ENCODE measurements around the gene PPP1R9A. TPM values are rescaled to one million over a fixed set of nuclear protein-coding genes. Genes with fewer than 3 reads are reported as not detected.

PPP1R9A gene
- total RNA-seq, 1 donor from 2014 or later = 0.79 TPM

DNA sequence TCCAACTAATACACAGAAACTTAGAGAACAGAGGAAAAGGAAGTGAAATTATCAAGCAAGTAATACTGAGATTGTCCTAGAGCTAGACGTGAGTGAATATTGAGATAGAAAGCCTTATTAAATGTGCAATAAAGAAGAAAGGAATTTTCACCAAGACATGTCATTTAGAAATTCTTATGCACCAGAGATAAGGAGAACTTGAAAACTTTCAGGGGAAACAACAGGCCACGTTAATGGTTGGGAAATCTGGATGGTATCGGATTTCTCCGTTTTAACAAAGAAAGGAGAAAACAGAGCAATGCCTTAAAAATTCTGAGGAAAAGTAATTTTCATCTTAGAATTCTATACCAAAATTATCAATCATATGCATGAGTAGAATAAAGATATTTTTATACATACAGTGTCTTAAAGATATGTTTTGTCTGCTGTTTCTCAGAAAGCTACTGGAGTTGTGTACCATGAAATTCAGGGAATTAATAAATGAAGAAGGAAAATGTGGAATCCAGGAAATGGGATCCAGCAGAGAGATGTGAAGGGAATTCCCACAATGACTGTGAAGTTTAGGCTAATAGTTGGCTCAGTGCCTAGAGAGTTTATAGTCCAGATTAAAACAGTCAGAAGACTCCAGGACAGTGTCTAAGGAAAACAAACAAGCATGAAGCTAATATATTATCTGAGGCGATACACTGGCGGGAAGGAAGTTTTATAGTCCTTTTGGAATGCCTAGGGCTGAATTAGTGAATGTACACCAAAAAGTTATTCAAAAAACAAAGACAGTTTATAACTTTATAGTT lies 159.5 kb downstream of the PPP1R9A start:
- Histone ChIP-seq H3K27me3 (ENCODE audit: control insufficient read depth, insufficient read depth, low read length) (no peaks in the 10 kb centered on the region), H3K36me3 (ENCODE audit: control insufficient read depth, insufficient read depth, low read length) (no peaks in the 10 kb centered on the region), H3K4me3 (ENCODE audit: low read depth, low read length) (no peak overlapping the region)
- DNase-seq (ENCODE audit: low read depth) (peak; percentile 39), FAIRE-seq (no peak)
- TF ChIP-seq, protein P1, sequence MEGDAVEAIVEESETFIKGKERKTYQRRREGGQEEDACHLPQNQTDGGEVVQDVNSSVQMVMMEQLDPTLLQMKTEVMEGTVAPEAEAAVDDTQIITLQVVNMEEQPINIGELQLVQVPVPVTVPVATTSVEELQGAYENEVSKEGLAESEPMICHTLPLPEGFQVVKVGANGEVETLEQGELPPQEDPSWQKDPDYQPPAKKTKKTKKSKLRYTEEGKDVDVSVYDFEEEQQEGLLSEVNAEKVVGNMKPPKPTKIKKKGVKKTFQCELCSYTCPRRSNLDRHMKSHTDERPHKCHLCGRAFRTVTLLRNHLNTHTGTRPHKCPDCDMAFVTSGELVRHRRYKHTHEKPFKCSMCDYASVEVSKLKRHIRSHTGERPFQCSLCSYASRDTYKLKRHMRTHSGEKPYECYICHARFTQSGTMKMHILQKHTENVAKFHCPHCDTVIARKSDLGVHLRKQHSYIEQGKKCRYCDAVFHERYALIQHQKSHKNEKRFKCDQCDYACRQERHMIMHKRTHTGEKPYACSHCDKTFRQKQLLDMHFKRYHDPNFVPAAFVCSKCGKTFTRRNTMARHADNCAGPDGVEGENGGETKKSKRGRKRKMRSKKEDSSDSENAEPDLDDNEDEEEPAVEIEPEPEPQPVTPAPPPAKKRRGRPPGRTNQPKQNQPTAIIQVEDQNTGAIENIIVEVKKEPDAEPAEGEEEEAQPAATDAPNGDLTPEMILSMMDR (IDR thresholded peaks at IDR 0.05; ENCODE audit: insufficient read depth, low read length, severe bottlenecking) = no peak

DNA sequence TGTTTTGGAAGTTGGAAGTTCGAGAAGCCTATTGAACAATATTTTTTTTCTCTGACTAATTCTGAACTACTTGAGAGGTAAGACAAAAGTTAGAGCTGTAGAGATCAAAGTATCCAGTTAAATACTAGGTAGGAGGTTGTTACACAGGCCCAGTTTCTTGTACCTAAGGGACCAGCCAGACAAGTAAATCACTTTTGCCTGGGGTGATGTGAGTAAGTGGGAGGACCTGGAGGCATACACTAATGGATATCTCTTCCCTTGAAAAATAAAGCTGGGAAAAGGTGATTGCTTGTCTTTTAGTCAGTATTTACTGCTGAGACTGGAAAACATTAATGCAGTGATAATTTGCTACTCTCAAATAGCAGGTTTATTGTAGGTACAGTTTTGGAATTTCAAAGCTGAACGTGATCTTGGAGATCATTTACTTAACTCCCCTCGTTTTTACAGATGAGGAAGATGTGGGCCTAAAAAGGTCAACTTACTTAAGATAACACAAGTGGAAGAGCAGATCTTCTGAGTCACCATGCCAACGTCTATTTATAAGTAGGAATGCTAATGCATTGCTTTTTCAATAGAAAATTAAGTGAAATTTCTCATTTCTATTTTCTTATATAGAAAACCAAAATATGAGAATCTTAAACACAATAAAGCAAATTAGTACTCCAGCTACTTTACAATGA lies 181.3 kb downstream of the PPP1R9A start:
- TF ChIP-seq, protein P1 (IDR thresholded peaks at IDR 0.05; ENCODE audit: insufficient read depth, low read length, severe bottlenecking) = no peak
- Histone ChIP-seq H3K27me3 (ENCODE audit: control insufficient read depth, insufficient read depth, low read length) (no peaks in the 10 kb centered on the region), H3K36me3 (ENCODE audit: control insufficient read depth, insufficient read depth, low read length) (no peaks in the 10 kb centered on the region), H3K4me3 (ENCODE audit: low read depth, low read length) (no peak overlapping the region)
- DNase-seq (ENCODE audit: low read depth) (no peak), FAIRE-seq (no peak)

DNA sequence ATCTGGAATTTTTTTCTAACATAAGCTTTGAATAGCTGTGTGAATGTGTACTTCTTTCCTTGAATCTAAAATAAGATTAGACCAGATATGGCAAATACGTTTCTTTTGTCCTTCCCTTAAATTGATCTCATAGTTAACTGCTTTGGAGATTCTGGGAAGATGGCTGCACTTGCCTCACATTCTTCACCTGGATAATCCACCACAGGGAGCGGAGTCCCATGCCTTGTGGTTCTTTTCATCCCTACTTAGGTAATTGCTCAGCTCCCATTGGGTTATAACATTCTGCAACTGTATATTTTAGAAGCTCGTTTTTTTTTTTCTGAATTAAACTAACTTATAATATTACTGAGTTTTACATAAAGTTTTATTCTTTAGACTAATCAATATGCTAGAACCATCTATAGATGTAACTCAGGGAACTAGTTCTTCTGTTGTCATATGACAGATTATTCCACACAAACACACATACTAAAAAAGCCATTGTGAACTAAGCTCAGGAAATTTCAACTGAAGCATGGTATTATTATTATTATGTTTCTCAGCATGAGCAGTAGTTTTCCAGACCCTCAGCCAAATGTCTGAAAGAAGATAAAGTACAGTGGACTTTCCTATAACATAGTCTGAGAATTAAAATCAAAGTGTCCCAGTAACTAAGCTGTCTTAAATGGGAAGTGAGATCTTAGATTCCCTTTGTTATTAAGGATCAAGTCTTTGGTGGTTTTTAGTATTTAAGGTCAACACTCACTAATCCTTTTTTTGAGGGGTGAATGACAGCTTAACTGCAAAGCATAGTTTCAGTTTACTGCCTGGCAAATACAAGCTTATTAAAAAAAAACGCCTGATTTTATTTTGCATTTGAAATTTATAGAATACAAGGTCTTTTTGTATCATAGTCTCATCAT lies 182.3 kb downstream of the PPP1R9A start:
- H3K4me3 ChIP-seq (ENCODE audit: low read depth, low read length) = no peak overlapping the region
- no peaks in the 10 kb centered on the region for H3K36me3 ChIP-seq (ENCODE audit: control insufficient read depth, insufficient read depth, low read length)
- no peaks in the 10 kb centered on the region for H3K27me3 ChIP-seq (ENCODE audit: control insufficient read depth, insufficient read depth, low read length)
- FAIRE-seq (no peak), DNase-seq (ENCODE audit: low read depth) (no peak)
- TF ChIP-seq, protein P1 (IDR thresholded peaks at IDR 0.05; ENCODE audit: insufficient read depth, low read length, severe bottlenecking) = no peak

DNA sequence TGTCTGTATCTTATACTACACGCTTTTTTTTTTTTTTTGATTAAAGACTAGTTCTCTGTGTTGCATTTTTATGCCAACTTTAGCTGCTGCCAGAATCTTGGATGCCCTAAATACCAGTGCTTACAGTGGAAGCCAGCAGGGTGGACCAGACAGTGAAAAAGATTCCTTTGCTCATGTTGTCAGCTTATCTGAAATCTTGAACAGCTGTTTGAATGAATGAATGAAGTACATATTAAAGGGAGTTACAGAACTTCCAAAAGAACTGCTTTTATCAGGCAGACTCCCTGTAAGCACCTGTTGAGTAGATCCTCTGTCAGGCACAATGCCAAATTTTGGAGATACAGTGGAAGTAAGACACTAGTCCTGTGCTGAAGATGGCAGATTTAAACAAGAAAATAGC lies 184.9 kb downstream of the PPP1R9A start:
- TF ChIP-seq, protein P1 (IDR thresholded peaks at IDR 0.05; ENCODE audit: insufficient read depth, low read length, severe bottlenecking) = no peak
- Histone ChIP-seq H3K4me3 (ENCODE audit: low read depth, low read length) (no peak overlapping the region), H3K36me3 (ENCODE audit: control insufficient read depth, insufficient read depth, low read length) (no peaks in the 10 kb centered on the region), H3K27me3 (ENCODE audit: control insufficient read depth, insufficient read depth, low read length) (no peaks in the 10 kb centered on the region)
- FAIRE-seq = no peak
- no peak for DNase-seq (ENCODE audit: low read depth)

DNA sequence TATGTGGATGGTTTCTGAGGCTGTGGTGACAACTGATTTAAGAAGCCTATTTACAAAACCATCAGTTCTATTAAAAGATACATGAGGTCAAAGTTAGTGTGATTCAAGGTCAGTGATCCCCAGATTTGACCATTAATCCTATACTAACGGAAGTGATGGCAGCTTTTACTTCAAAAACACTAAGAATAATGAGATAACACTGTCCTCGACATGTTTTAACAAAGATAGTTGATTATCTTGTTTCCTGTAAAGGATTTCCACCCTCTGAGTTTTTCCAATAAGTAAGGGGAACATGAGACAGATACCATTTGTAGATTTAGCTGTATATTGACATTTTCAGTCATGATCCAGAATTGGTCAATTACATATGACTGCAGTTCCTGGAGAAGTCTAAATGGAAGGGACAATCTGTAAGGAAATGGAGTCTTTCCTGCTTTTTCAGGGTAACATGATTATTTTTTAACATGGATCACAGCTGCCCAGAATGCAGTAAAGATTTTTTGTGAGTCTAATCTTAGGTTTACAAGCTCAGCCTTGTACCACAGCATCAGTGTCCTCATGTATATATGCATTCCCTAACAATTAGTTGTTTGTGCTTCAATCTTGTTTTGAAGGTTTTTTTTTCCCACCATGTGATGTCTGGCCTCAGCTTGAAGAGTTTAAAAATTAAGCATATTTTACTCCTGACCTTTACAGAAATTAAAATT lies 188.0 kb downstream of the PPP1R9A start:
- Histone ChIP-seq H3K27me3 (ENCODE audit: control insufficient read depth, insufficient read depth, low read length) (no peaks in the 10 kb centered on the region), H3K4me3 (ENCODE audit: low read depth, low read length) (no peak overlapping the region), H3K36me3 (ENCODE audit: control insufficient read depth, insufficient read depth, low read length) (no peaks in the 10 kb centered on the region)
- no peak for DNase-seq (ENCODE audit: low read depth)
- FAIRE-seq = no peak
- TF ChIP-seq, protein P1 (IDR thresholded peaks at IDR 0.05; ENCODE audit: insufficient read depth, low read length, severe bottlenecking) = no peak

Measured in bronchial epithelial cell (primary cell).